SK-N-SH (cell line): ENCODE data around the gene PCLAF. TPM values are rescaled to one million over a fixed set of nuclear protein-coding genes. Genes with fewer than 3 reads are reported as not detected.
"Not testable (repeated sequence)": the region's sequence is repeated elsewhere in the genome, so short reads cannot be mapped to it uniquely, and the experiment has no call there.

ENCODE experiments used
- CTCF ChIA-PET: fragments of 300-600, 350-600 bp; formaldehyde crosslinking; extraction: SDS; loops from one replicate; lab custom pipeline; 2021; lab: Yijun Ruan, JAX
- POLR2A ChIA-PET: fragments of 350-600 bp; sonication (Branson Sonifier 250); formaldehyde crosslinking; extraction: SDS; loops from one replicate; lab custom pipeline; 2020; ENCODE audit warnings: antibody characterized with exemption, inconsistent platforms; lab: Yijun Ruan, JAX
- DNase-seq: peaks from one replicate; pipeline ENCODE4 v3.0.0; 2012
- H2AFZ ChIP-seq: fragments of 200-600 bp; sonication (generic); 2 replicates; pipeline ENCODE4 v1.8.1; 2016; ENCODE audit warnings: antibody characterized with exemption, mild to moderate bottlenecking, low read depth
- H3F3A ChIP-seq: fragments of 200-600 bp; sonication (generic); replicated peaks from 2 replicates; pipeline ENCODE3; 2016; ENCODE audit warnings: antibody characterized with exemption, mild to moderate bottlenecking; ENCODE audit not compliant: insufficient read depth
- H3K27ac ChIP-seq, 2 experiments: fragments of 200-500 bp in 1 of 2; fragments of 200-600 bp in 1 of 2; sonication (Bioruptor generic) in 1 of 2; sonication (generic), shearing (Covaris generic) in 1 of 2; 2 replicates each; pipeline versions ENCODE4 v1.5.1 to v1.6.1; 2014 to 2016; ENCODE audit warnings: low read depth in 2 of 2, inconsistent platforms in 1 of 2, low read length in 1 of 2, mild to moderate bottlenecking in 1 of 2, mixed read lengths in 1 of 2
- H3K27me3 ChIP-seq: fragments of 200-600 bp; sonication (generic), shearing (Covaris generic); 2 replicates; pipeline ENCODE4 v1.6.1; 2016; ENCODE audit warnings: mixed run types; ENCODE audit not compliant: insufficient read depth
- H3K36me3 ChIP-seq, 2 experiments: fragments of 200-500 bp in 1 of 2; fragments of 200-600 bp in 1 of 2; sonication (Bioruptor generic) in 1 of 2; sonication (generic) in 1 of 2; replicated peaks in 1 of 2; 2 replicates each; pipeline versions ENCODE3 to v1.5.1; 2014 to 2016; ENCODE audit warnings: low read length in 1 of 2, mild to moderate bottlenecking in 1 of 2; ENCODE audit not compliant: insufficient read depth in 2 of 2, control insufficient read depth in 1 of 2
- H3K4me1 ChIP-seq, 2 experiments: fragments of 200-500 bp in 1 of 2; fragments of 200-600 bp in 1 of 2; sonication (Bioruptor generic) in 1 of 2; sonication (generic), shearing (Covaris generic) in 1 of 2; 2 replicates each; pipeline versions ENCODE4 v1.5.1 to v1.6.1; 2014 to 2016; ENCODE audit warnings: low read depth in 1 of 2, low read length in 1 of 2, mixed run types in 1 of 2; ENCODE audit not compliant: insufficient read depth in 2 of 2, control insufficient read depth in 1 of 2
- H3K4me2 ChIP-seq: fragments of 200-600 bp; sonication (generic), shearing (Covaris generic); 2 replicates; pipeline ENCODE4 v1.6.1; 2017; ENCODE audit warnings: mixed run types
- H3K4me3 ChIP-seq, 2 experiments: fragments of 200-500 bp in 1 of 2; fragments of 200-600 bp in 1 of 2; sonication (Bioruptor generic) in 1 of 2; sonication (generic), shearing (Covaris generic) in 1 of 2; 2 replicates each; pipeline versions ENCODE4 v1.5.1 to v1.8.1; 2014 to 2016; ENCODE audit warnings: low read depth in 2 of 2, inconsistent platforms in 1 of 2, low read length in 1 of 2, mild to moderate bottlenecking in 1 of 2, mixed read lengths in 1 of 2, moderate library complexity in 1 of 2
- H3K79me2 ChIP-seq: fragments of 200-600 bp; sonication (generic); 2 replicates; pipeline ENCODE4 v1.8.1; 2017; ENCODE audit warnings: mild to moderate bottlenecking; ENCODE audit not compliant: insufficient read depth
- H3K9ac ChIP-seq: fragments of 200-600 bp; sonication (generic); 2 replicates; pipeline ENCODE4 v1.6.1; 2017; ENCODE audit warnings: mixed run types
- H3K9me2 ChIP-seq: fragments of 200-600 bp; sonication (generic); 2 replicates; pipeline ENCODE4 v1.6.1; 2017; ENCODE audit warnings: mixed run types
- H3K9me3 ChIP-seq: fragments of 200-600 bp; sonication (generic); 2 replicates; pipeline ENCODE4 v1.6.1; 2017; ENCODE audit warnings: mixed run types, mild to moderate bottlenecking, moderate library complexity
- H4K20me1 ChIP-seq: fragments of 200-600 bp; sonication (generic); 2 replicates; pipeline ENCODE4 v1.6.1; 2017; ENCODE audit warnings: mild to moderate bottlenecking, mixed run types; ENCODE audit not compliant: insufficient read depth
- CHD2 ChIP-seq: fragments of 150-350 bp; IDR thresholded peaks from 2 replicates; pipeline ENCODE4 v1.6.1; 2018; ENCODE audit warnings: low read length; ENCODE audit not compliant: partially characterized antibody
- MEF2A ChIP-seq: IDR thresholded peaks from 2 replicates; pipeline ENCODE4 v1.4.0; 2012; ENCODE audit warnings: low read depth, borderline replicate concordance
- REST ChIP-seq: IDR thresholded peaks from 2 replicates; pipeline ENCODE4 v1.6.1; 2012; ENCODE audit warnings: mild to moderate bottlenecking, low read depth, low read length, moderate library complexity
- RFX5 ChIP-seq: IDR thresholded peaks from 2 replicates; pipeline ENCODE4 v1.6.1; 2012; ENCODE audit warnings: mild to moderate bottlenecking, improper control_type of control experiment, low read length
- SMC3 ChIP-seq: IDR thresholded peaks from 2 replicates; pipeline ENCODE4 v1.6.1; 2012; ENCODE audit warnings: low read depth, low read length, improper control_type of control experiment
- ZBTB33 ChIP-seq: IDR thresholded peaks from 2 replicates; pipeline ENCODE4 v1.4.0; 2012; ENCODE audit warnings: low read depth, borderline replicate concordance
- WGBS: methylation state at CpG from one replicate; pipeline ENCODE4 v1.1.6; 2017; ENCODE audit warnings: low lambda C conversion rate; 5-methylcytosine and 5-hydroxymethylcytosine counted together
- polyA plus RNA-seq, 3 experiments: library from polyadenylated mRNA; depleted of rRNA; stranded (reverse); fragments of >200 nt; gene quantifications; 2 replicates each; pipeline ENCODE4 v1.2.3, GENCODE V29; 2012

Gene PCLAF
- polyA plus RNA-seq, 1 of the 3 experiments (the other 2 are of a cell fraction) = 35.0 TPM

- Histone ChIP-seq H3F3A (peaks cover 12% of the 10 kb centered on the region), H3K27ac (no peak overlapping the region), H3K4me2 (no peak overlapping the region), H2AFZ (no peak overlapping the region), H3K36me3 (peaks cover 32 to 90% of the 10 kb centered on the region in 2 experiments), H3K4me1 (no peaks in the 10 kb centered on the region), H3K9me3 (no peaks in the 10 kb centered on the region), H3K79me2 (no peaks in the 10 kb centered on the region), H3K27me3 (no peaks in the 10 kb centered on the region), H3K9me2 (no peaks in the 10 kb centered on the region), H3K9ac (no peak overlapping the region), H4K20me1 (no peaks in the 10 kb centered on the region), H3K4me3 (no peak overlapping the region)
- no peak for TF ChIP-seq SMC3
- no peak for TF ChIP-seq MEF2A
- TF ChIP-seq ZBTB33 = no peak
- TF ChIP-seq CHD2 = no peak
- TF ChIP-seq REST = no peak
- TF ChIP-seq RFX5 = no peak
- ChIA-PET POLR2A (no interaction called here), CTCF (interaction anchor here (1.1 kb wide), 1 partner anchor 29 kb away, joined by 3 read pairs; no protein-coding TSS in a partner anchor)
- DNase-seq = no peak
- 92% methylated on average over 2 of the region's 2 CpGs for WGBS
These were observed 17.3 kb upstream of the PCLAF start for GRCh38 chr15:64398575-64398974.

GRCh38 chr15:64396789-64397188 lies 15.5 kb upstream of the PCLAF start:
- Histone ChIP-seq H3K9me3 (no peaks in the 10 kb centered on the region), H3K27me3 (no peaks in the 10 kb centered on the region), H3F3A (peaks cover 13% of the 10 kb centered on the region), H3K79me2 (peaks cover 16% of the 10 kb centered on the region), H3K4me3 (no peak overlapping the region), H2AFZ (no peak overlapping the region), H3K36me3 (peaks cover 31 to 77% of the 10 kb centered on the region in 2 experiments), H3K9ac (no peak overlapping the region), H3K9me2 (no peaks in the 10 kb centered on the region), H3K4me2 (no peak overlapping the region), H4K20me1 (no peaks in the 10 kb centered on the region), H3K4me1 (no peaks in the 10 kb centered on the region), H3K27ac (no peak overlapping the region)
- POLR2A ChIA-PET = no interaction called here
- no peak for DNase-seq
- TF ChIP-seq ZBTB33 = no peak
- 88% methylated on average over 5 of the region's 5 CpGs for WGBS
- CTCF ChIA-PET = interaction anchor here (1.4 kb wide), 1 partner anchor 31 kb away, joined by 3 read pairs; no protein-coding TSS in a partner anchor

- H3F3A ChIP-seq = peaks cover 13% of the 10 kb centered on the region
These were observed 11.2 kb upstream of the PCLAF start for GRCh38 chr15:64392471-64392870.

More at GRCh38 chr15:64392471-64392870, 11.2 kb upstream of the PCLAF start:
- H3K9me2 ChIP-seq, H3K4me1 ChIP-seq, DNase-seq, H3K27ac ChIP-seq, H3K4me3 ChIP-seq, H3K4me2 ChIP-seq, H4K20me1 ChIP-seq, H2AFZ ChIP-seq, H3K9ac ChIP-seq, H3K27me3 ChIP-seq, H3K9me3 ChIP-seq: not testable (repeated sequence)
- Histone ChIP-seq H3K36me3 (peaks cover 16 to 42% of the 10 kb centered on the region in 2 experiments), H3K79me2 (peaks cover 56% of the 10 kb centered on the region)
- WGBS = 96% methylated on average over 3 of the region's 3 CpGs
- CTCF ChIA-PET = interaction anchor here (1.8 kb wide), 1 partner anchor 288 kb away, joined by 5 read pairs; no protein-coding TSS in a partner anchor
- POLR2A ChIA-PET = interaction anchor here (0.6 kb wide), 1 partner anchor 42 kb away, joined by 3 read pairs; no protein-coding TSS in a partner anchor
